ENCODE results near the gene TMEM121B. TPM values are rescaled to one million over a fixed set of nuclear protein-coding genes. Genes with fewer than 3 reads are reported as not detected.

Gene TMEM121B
- total RNA-seq, 2 experiments from 2014 or later, result 0.15 to 0.32 TPM

DNA sequence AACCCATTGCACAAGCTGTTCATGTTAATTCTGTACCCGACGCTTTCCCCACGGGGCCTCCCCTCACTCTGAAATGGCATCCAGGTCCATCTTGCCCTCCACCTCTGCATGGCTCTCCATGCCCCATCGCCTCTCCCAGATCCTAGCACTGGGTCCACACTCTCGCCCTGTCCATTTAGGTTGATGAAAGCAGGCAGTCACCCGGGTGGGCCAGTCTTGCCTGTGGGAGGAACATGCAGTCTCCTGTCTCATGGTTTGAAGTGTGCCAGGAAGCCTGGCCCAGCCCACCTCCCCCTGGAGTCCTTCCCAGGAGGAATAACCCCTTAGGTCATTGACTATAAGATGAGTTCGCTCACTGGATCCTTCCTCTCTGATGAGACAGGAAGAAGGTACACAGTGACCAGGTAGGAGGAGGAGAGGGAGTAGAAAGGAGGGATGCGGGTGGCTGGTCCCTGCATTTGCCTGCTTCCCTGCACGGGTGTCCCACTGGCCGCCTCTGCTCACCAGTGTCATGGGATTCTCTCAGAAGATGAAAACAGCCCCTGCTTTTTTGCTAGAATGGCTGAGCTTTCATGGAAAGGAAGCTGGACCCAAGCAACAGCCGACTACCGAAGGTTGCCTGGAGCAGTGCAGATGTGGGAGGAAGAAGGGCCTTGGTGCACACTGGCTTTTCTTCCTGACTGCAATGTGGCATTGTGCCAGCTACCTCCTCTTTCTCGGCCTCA, 6.8 kb downstream of the TMEM121B start:
- POLR2A ChIA-PET, result interaction anchor here (1.0 to 1.7 kb wide), 2 partner anchors 12 to 229 kb away, joined by 3 read pairs; no protein-coding TSS in a partner anchor
- intact Hi-C loops (cut with micrococcal nuclease; ENCODE audit: unreplicated experiment), result no loop called here
- Histone ChIP-seq H3K4me3 (ENCODE audit: low read depth, low read length, poor library complexity, severe bottlenecking) (no peak overlapping the region), H4K20me1 (ENCODE audit: insufficient read depth, low read length) (no peaks in the 10 kb centered on the region), H3K9me3 (ENCODE audit: low read length) (no peaks in the 10 kb centered on the region), H3K27ac (ENCODE audit: low read depth, low read length, poor library complexity, severe bottlenecking) (no peak overlapping the region), H3K79me2 (ENCODE audit: insufficient read depth, low read depth, low read length) (no peaks in the 10 kb centered on the region), H3K4me2 (ENCODE audit: low read length) (no peak overlapping the region), H2AFZ (ENCODE audit: low read length) (no peak overlapping the region), H3K4me1 (ENCODE audit: insufficient read depth, low read length, poor library complexity, severe bottlenecking) (peaks cover 34% of the 10 kb centered on the region), H3K9me2 (ENCODE audit: insufficient read depth, low read length) (no peaks in the 10 kb centered on the region), H3K36me3 (ENCODE audit: insufficient read depth, low read length) (no peaks in the 10 kb centered on the region)
- TF ChIP-seq CTCF (conservative IDR thresholded peaks at IDR 0.05; ENCODE audit: low read length) (no peak), EZH2phosphoT487 (IDR thresholded peaks at IDR 0.05; ENCODE audit: borderline replicate concordance, low read depth, low read length) (no peak)
- CTCF ChIA-PET (ENCODE audit: unreplicated experiment), result no interaction called here
- no TSS peak for BruUV-seq (replicated peaks)
- no peak for DNase-seq (ENCODE audit: low spot score)

DNA sequence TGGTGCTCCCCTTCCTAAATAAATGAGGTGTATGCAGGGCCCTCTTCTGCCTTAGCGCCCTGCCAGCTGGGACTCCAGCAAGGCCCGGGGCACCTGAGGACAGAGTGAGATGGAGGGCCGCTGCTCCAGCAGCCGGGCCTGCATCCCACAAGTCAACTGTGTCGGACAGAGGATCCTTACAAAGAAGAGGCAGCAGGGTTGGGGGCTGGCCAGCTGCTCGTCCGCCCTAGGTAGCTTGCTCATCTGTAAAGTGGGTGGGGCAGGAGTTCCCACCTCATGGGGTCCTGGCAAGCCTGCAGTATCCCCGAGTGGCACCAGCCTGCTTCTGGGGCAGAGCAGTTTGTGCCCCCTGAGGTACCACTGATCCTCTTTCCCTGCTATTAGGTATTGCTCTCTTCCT, 7.6 kb downstream of the TMEM121B start:
- Histone ChIP-seq H3K36me3 (ENCODE audit: insufficient read depth, low read length) (no peaks in the 10 kb centered on the region), H2AFZ (ENCODE audit: low read length) (no peak overlapping the region), H3K4me1 (ENCODE audit: insufficient read depth, low read length, poor library complexity, severe bottlenecking) (peaks cover 28% of the 10 kb centered on the region), H3K79me2 (ENCODE audit: insufficient read depth, low read depth, low read length) (no peaks in the 10 kb centered on the region), H3K9me2 (ENCODE audit: insufficient read depth, low read length) (no peaks in the 10 kb centered on the region), H3K9me3 (ENCODE audit: low read length) (no peaks in the 10 kb centered on the region), H4K20me1 (ENCODE audit: insufficient read depth, low read length) (no peaks in the 10 kb centered on the region), H3K4me3 (ENCODE audit: low read depth, low read length, poor library complexity, severe bottlenecking) (no peak overlapping the region), H3K4me2 (ENCODE audit: low read length) (no peak overlapping the region), H3K27ac (ENCODE audit: low read depth, low read length, poor library complexity, severe bottlenecking) (no peak overlapping the region)
- no peak for DNase-seq (ENCODE audit: low spot score)
- no TSS peak for BruUV-seq (replicated peaks)
- intact Hi-C loops (cut with micrococcal nuclease; ENCODE audit: unreplicated experiment), result no loop called here
- TF ChIP-seq CTCF (conservative IDR thresholded peaks at IDR 0.05; ENCODE audit: low read length) (no peak), EZH2phosphoT487 (IDR thresholded peaks at IDR 0.05; ENCODE audit: borderline replicate concordance, low read depth, low read length) (no peak)
- ChIA-PET CTCF (ENCODE audit: unreplicated experiment) (no interaction called here), POLR2A (interaction anchor here (1.0 to 1.7 kb wide), 2 partner anchors 13 to 230 kb away, joined by 3 read pairs; no protein-coding TSS in a partner anchor)

- no TSS peak for BruUV-seq (replicated peaks)
- no peak overlapping the region for H2AFZ ChIP-seq (ENCODE audit: low read length)
- no peaks in the 10 kb centered on the region for H3K36me3 ChIP-seq (ENCODE audit: insufficient read depth, low read length)
- no peaks in the 10 kb centered on the region for H3K9me2 ChIP-seq (ENCODE audit: insufficient read depth, low read length)
- H3K9me3 ChIP-seq (ENCODE audit: low read length), result no peaks in the 10 kb centered on the region
- no peak for DNase-seq (ENCODE audit: low spot score)
- H3K4me2 ChIP-seq (ENCODE audit: low read length), result no peak overlapping the region
- no peak overlapping the region for H3K27ac ChIP-seq (ENCODE audit: low read depth, low read length, poor library complexity, severe bottlenecking)
- intact Hi-C loops (cut with micrococcal nuclease; ENCODE audit: unreplicated experiment), result no loop called here
- no peaks in the 10 kb centered on the region for H3K79me2 ChIP-seq (ENCODE audit: insufficient read depth, low read depth, low read length)
- ChIA-PET POLR2A (interaction anchor here (0.5 kb wide), 1 partner anchor 204 kb away, joined by 3 read pairs; no protein-coding TSS in a partner anchor), CTCF (ENCODE audit: unreplicated experiment) (interaction anchor here (0.6 kb wide), 1 partner anchor 40 kb away, joined by 3 read pairs; no protein-coding TSS in a partner anchor)
- peaks cover 17% of the 10 kb centered on the region for H3K4me1 ChIP-seq (ENCODE audit: insufficient read depth, low read length, poor library complexity, severe bottlenecking)
- no peak for TF ChIP-seq EZH2phosphoT487 (IDR thresholded peaks at IDR 0.05; ENCODE audit: borderline replicate concordance, low read depth, low read length)
- TF ChIP-seq CTCF (conservative IDR thresholded peaks at IDR 0.05; ENCODE audit: low read length), result no peak
- no peak overlapping the region for H3K4me3 ChIP-seq (ENCODE audit: low read depth, low read length, poor library complexity, severe bottlenecking)
- H4K20me1 ChIP-seq (ENCODE audit: insufficient read depth, low read length), result no peaks in the 10 kb centered on the region
Observed at GRCh38 chr22:17112491-17113042, 8.6 kb downstream of the TMEM121B start.

All from OCI-LY7 (cell line).